CD4-positive, alpha-beta T cell treated with Interleukin-4 for 4 hours (primary cell): ENCODE data around the gene ZRANB1.

Experiments
- DNase-seq: peaks from one replicate; pipeline ENCODE4 v3.0.0-alpha.2; 2020

ZRANB1 gene

DNA sequence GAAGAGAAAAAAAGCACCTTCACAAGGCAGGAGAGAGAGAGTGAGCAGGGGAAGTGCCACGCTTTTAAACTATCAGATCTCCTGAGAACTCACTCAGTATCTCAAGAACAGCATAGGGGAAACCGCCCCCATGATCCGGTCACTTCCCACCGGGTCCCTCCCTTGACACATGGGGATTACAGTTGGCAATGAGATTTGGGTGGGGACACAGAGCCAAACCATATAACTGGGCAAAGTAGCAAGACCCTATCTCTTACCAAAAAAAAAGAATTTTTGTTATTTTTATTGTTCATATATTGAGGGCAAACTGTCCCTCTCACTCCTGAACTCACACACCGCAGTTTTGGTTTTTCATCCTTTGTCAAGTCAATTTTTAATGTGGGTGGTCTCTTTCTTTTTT, 18.2 kb upstream of the ZRANB1 start:
- no peak for DNase-seq

DNA sequence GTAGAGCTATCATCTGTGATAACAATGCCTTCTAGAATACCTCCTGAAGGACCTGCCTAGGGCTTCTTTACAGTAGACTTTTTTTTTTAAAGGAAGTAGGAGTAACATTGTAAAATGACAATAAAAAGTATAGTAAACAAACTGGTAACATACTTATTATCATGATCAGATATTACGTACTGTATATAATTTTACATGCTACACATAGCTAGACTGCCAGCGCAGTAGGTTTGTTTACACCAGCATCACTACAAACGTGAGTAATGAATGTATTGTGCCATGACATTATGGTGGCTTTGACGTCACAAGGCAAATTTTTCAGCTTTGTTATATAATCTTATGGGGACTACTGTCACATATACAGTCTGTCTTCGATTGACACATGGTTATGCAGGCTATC, 15.4 kb upstream of the ZRANB1 start:
- no peak for DNase-seq

DNA sequence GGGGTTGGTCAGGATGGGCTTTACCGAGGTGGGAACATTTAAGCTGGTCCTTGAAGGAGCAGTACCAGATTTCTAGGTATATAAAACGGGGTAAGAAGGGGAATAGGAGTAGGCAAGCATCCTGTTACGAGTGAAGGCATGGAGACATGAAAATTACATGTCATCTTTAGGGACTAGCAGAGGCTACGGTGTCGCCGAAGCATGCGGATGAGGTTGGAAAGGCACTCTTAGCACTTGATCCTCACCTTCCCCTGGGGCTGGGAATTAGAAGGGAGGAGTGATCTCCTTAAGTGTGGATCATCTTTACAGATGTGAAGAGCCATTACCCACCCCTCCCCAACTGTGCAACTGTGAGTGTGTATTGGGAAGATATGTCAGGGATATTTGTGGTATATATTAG, 13.8 kb upstream of the ZRANB1 start:
- DNase-seq: no peak

DNA sequence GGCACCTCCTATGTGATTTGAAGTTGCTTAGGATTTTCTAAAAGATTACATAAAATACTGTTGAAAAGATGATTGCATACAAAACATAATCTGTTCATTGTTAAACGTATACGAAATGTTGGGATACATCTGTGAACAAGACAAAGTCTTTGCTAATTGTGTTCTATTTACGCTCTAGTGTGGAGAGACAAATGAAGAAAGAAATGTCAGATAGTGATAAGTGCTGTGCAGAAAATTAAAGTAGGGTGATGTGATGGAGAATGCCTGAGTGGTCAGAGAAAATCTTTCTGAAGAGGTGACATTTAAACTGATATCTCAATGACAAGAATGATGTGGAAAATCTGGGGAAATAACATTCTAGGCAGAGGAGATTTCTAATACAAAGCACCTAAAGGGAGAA, 13.4 kb upstream of the ZRANB1 start:
- DNase-seq: no peak

DNA sequence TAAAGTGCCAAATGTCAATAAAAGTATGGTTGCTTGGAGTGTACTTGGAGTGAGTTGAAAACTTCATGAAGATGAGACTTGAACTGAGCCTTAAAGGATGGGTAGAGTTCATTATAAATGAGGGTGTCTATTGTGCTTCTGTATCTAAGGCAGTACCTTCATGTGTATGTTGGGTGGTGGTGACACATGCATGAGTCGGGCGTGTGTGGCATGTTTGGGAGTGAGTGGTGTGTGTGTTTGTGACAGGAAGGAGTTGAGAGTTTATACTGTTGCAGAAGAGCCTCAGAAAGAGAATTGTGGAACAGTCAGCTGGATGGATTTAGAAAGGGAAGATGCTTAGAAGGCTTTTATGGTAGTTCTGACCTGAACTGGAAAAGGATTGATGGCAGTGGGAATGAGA, 6.0 kb upstream of the ZRANB1 start:
- DNase-seq: no peak

DNA sequence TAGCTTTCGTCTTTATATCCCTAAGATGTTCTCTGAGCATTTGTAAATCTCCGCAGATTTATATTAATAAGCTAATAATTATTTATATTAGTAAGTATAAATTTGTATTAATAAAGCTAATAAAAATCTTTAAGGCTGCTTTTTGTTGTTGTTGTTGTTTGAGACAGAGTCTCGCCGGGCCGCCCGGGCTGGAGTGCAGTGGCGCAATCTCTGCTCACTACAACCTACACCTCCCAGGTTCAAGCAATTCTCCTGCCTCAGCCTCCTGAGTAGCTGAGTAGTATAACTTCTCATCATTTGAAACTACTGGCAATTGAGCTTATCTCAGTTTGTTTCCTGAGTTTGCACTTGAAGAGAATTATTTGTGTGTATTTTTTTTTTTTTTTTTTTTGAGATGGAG, 5.1 kb upstream of the ZRANB1 start:
- no peak for DNase-seq

DNA sequence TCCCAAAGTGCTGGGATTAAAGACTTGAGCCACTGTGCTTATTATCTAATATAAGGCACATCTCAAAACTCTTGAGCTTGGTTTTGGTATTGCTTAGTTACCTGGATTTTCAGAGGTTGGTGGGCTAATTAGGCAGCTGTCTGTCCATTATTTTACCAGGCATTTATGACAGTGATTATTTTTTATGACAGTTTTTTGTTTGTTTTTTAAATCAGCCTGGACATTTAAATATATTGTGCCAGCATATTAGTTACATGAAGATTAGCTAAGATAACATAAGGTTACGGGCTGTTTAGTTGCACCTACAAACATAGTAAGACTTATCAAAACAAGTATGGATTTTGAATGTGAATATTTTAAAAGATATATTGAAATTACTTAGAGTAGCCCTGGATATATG, 2.6 kb upstream of the ZRANB1 start:
- DNase-seq: no peak

DNA sequence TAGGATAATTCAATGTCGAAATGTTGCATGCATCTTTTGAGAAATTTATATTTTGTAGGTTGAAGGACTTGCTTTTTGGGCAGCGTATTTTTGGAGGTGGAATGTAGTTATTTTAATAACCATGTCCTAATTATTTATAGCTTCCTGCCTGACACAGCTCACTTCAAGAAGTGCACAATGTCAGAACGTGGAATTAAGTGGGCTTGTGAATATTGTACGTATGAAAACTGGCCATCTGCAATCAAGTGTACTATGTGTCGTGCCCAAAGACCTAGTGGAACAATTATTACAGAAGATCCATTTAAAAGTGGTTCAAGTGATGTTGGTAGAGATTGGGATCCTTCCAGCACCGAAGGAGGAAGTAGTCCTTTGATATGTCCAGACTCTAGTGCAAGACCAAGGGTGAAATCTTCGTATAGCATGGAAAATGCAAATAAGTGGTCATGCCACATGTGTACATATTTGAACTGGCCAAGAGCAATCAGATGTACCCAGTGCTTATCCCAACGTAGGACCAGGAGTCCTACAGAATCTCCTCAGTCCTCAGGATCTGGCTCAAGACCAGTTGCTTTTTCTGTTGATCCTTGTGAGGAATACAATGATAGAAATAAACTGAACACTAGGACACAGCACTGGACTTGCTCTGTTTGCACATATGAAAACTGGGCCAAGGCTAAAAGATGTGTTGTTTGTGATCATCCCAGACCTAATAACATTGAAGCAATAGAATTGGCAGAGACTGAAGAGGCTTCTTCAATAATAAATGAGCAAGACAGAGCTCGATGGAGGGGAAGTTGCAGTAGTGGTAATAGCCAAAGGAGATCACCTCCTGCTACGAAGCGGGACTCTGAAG, 620 bp downstream of the ZRANB1 start:
- no peak for DNase-seq

DNA sequence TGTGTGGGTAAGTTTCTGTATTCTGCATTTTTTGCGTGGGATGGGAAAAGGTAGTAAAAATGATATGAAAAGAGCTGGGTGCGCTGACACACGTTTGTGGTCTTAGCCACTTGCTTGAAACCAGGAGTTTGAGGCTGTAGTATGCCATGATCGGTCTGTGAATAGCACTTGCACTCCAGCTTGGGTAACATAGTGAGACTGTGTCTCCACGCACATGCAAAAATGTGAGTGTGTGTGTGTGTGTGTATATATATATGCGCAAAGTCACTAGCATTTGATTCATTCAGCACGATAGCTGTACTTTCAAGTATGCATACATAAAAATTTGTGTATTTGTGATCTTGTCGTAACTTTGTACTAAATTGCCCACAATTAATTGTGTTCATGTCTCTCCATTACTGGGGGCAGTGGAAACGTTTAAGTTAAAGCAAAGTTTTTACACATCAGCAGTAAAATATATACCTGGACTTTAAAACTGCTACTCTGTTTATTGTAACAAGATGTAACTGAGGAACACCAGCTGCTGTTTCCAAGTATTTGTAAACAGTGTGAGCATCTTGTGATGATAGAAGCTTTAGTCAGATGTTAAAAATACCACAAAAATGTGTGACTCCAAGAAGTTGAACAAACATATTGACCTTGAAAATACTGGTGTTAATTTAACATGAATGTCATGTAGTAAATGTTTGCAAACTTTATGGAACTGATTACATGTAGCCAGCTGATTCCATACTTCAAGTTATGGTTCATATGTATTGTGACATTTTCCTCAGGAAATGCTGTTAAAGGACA, 1.6 kb downstream of the ZRANB1 start:
- no peak for DNase-seq

DNA sequence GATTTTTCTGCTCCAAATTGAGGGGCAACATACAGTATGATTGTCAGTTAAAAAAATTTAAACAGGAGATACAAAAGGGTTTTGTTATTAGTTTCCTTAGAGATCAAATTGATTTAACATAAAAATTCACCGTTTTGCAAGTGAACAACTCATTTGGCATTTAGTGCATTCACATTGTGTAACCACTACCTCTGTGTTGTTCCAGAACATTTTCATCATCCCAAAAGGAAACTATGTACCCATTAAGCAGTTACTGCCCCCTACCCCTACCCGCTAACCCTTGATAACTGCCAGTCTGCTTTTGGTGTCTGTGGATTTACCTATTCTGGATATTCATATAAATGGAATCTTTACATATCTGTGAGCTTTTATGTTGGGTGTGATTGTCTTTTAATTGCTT, 3.1 kb downstream of the ZRANB1 start:
- DNase-seq: no peak

DNA sequence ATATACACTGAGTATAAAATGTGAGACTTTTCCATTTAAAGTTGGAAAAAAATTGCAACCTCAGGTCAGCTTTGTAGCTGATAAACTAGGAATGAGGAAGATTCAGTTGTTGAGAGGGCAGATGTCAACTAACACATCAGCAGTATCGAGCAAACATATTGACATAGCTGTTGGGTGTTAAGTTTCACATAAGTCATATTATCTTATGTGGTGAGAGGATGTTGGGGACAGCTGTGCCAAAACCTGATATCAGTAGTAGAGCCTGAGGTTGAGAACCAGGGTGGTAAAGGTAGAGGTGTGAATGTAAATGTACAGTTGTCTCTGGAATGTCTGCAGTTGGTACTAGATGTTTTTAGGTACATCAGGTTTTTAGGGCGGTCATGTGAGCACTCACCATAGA, 5.0 kb downstream of the ZRANB1 start:
- peak; percentile 5 for DNase-seq

DNA sequence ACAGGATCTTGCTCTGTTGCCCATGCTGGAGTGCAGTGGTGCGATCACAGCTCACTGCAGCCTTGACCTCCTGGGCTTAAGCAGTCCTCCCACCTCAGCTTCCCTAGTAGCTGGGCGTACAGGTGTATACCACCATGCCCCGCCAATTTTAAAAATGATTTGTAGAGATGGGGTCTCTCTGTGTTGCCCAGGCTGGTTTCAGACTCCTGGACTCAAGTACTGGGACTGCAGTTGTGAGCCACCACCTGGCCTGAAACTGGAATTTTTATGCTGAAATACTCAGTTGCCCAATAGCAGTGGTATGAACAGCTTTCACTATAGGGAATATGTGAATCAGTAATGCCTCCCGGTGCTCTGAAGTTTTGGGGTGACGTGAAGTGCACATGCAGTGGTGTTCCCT, 7.6 kb downstream of the ZRANB1 start:
- DNase-seq: no peak

DNA sequence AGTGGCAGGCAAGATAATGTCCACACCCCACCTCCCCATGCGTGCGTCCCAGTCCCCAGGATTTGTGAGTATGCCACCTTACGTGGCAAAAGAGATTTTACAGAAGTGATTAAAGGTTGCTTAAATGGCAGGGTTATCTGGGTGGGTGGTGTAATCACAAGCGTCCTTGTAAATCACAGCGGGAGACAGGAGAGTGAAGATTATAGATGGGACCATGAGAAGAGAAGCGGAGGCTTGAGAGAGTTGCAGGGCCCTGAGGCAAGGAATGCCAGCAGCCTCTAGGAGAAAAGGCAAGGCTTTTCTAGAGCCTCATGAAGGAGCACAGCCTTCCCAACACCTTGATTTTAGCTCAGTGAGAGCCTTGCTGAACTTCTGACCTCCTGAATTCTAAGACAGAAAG, 10.2 kb downstream of the ZRANB1 start:
- no peak for DNase-seq

DNA sequence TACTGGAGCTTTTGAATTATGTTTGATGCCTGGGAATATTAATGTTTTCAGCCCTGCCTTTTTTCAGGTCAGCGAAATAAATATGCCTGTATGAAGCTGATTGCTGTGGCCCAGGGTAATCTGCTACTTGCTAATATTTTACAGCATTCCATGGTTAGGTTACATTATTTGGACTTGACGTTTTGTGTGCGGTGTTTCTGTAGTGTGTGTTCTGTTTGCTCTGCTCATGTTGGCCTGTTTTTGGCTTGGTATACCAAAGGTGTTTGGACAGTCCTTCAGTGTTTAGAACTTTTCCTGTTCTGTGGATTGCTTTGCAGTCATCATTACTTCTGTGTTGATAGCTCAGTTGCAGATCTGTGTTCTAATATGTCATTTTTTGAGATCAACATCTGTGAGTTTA, 11.5 kb downstream of the ZRANB1 start:
- DNase-seq: no peak

DNA sequence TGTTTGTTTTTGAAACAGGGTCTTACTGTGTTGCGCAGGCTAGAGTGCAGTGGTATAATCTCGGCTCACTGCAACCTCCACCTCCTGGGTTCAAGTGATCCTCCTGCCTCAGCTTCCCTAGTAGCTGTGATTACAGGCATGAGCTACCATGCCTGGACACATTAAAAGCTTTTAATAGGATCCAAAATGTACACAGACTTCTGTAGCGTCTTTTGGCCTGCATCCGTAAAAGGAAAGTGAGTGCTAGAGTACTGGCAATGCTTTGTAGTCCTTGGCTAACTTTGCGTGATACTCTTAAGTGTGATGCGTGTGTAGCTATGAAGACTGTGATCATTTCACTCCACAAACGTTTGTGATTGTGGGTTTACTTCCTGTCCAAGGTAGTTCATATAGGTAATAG, 13.3 kb downstream of the ZRANB1 start:
- DNase-seq: no peak

DNA sequence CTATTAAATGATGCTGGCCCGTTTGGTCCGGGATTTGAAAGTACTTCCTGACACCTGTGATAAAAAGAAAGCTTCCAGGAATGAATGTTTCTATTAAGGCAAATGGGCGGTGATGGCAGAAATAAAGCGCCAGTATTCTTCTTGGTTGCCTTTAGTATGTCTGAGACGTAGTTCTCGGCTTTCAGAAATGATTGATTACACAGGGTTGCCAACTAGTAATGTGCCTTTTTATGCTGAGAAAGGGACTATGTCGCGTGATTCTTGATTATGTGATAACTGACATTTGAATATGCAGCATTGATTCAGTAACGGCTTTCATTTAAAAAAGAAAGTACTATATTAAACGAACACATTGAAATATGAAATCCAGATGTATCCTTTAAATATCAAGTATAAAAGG, 13.9 kb downstream of the ZRANB1 start:
- no peak for DNase-seq

DNA sequence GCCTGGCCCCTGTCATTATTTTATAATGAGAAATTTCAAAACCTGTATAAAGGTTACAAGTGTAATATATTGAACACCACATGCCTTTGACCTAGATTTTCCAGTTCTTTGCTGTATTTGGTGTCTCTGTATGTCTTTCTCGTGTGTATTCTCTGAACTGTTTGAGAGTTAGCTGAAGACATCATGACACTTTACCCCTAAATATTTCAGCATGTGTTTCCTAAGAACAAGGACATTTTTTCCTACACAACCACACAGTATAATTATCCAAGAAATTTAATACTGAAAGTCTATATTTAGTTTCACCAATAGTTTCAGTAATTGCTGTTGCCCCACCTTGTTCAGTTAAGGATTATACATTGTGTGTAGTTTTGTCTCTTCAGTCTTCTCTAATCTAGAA, 14.8 kb downstream of the ZRANB1 start:
- no peak for DNase-seq

DNA sequence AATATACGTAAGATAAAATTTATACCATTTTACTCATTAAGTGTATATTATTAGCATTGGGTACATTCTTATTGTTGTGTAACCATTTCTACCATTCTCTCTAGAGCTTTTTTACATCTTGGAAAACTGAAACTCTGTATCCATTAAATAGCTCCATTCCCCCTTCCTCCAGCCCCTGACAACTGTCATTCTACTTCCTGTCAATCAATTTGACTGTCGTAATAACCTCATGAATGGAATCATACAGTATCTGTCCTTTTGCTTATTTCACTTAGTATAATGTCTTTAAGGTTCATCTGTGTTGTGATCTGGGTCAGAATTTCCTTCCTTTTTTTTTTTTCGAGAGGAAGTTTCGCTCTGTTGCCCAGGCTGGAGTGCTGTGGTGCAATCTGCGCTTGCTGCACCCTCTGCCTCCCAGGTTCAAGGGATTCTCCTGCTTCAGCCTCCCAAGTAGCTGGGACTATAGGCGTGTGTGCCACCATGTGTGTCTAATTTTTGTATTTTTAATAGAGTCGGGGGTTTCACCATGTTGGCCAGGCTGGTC, 15.6 kb downstream of the ZRANB1 start:
- no peak for DNase-seq

DNA sequence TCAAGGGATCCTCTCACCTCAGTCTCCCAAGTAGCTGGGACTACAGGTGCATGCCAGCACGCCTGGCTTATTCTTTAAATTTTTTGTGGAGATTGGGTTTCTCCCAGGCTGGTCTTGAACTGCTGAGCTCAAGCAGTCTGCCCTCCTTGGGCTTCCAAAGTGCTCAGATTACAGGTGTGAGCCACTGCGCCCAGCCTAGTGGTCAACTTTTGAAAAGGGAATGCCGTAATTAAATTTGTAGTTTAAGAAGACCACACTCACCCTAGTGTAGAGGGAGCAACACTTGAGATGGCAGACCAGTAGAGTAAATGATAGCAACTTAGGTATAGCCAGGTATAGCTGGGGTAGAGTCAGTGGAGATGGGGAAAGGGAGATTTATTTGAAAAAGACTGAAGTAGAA, 17.6 kb downstream of the ZRANB1 start:
- DNase-seq: no peak

DNA sequence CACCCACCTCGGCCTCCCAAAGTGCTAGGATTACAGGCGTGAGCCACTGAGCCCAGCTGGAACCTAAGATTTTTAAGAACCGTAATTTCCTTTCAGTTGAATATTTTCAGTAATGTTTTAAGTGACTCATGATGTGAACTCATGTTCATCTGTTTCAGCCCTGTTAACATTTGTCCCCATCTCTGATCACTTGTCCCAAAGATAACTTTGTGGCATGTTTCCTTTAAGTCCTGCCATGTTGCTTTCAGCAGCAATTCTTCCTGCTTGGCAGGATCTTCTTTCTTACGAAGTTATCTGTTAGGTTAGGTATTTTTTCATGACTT, 19.3 kb downstream of the ZRANB1 start:
- no peak for DNase-seq

DNA sequence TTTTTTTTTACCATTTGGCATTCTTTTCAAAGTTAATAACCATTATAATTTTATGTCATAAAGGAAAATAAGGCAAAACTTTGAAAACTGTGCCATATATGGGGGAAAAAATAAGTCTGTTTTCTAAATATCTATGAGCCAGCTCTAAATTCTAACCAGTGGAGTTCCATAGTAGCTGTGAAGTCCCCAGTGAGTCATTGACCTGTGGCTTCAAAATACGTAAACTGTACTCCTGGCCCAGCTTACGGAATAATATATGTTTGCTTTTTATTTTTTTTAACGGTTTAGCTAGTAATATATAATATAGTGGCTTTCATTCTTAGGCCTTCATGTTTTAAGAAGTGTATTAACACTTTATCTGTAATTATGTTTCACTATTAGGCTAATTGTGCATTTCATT, 20.5 kb downstream of the ZRANB1 start:
- no peak for DNase-seq

DNA sequence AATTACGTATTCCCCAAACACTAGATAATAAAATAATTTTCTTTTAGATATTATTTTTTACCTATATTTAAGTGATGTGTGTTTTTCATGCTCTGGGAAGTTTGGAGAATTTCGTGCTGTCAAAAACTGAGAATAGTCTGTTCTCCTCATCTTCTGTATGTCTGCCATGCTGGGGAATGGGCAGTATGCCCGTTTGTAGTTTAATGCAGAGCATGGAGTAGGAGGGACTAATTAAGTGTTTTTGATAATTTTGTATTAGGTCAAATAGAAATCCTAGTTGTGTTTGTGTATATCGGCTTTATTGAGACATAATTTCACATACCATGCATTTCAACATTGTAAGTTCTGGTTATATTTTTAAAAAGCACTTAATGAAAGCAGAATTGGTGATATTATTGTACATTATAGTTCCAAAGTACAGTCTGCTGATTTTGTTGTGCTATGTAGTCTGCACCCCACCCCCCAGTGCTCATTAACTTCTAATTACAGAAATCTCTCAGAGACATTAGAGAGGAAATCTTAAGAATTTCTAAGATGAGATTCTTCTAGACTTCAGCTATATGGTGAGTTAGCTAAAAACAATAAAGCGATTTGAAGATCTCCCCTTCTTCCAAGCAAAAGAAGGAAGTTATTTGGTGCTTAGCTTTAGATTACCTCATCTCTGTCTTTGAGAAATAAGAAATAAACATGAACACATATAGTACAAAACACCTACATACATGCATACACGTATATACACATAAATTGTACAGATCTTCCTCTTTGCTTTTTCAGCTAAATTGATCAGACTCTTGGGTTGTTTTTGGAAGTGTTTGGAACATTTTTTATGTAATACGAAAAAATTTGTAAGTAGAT, 22.2 kb downstream of the ZRANB1 start:
- DNase-seq: no peak

DNA sequence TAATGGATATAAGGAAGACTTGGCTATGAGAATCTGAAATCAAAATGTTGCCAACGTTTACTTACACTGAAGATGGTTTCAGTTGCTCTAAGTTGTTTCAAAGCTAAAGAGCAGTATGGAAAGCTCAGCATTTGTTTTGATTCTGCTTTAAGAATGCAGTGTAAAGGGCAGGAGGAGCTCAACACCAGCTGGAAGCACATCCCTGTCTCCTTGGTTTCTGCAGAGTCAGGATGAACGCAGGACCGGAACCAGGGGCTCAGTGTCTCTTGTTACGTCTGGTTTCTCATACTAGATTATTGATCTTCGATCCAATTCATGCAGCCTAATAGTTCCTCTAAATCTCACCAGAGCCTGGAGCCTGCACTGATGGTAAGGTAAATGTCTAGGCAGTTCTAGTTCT, 24.1 kb downstream of the ZRANB1 start:
- DNase-seq: no peak
